GM12873 (cell line): ENCODE measurements around the gene KAZN.

Source experiments
- TF ChIP-seq, protein P1 (sequence below): IDR thresholded peaks from 2 replicates; pipeline ENCODE4 v1.5.1; 2012; ENCODE audit warnings: low read depth, mild to moderate bottlenecking, moderate library complexity, low read length, control low read depth; ENCODE audit not compliant: insufficient read depth; ENCODE audit errors: missing control alignments

KAZN gene

GRCh38 chr1:14914351-14914988, 316.0 kb downstream of the KAZN start:
- TF ChIP-seq, protein P1, sequence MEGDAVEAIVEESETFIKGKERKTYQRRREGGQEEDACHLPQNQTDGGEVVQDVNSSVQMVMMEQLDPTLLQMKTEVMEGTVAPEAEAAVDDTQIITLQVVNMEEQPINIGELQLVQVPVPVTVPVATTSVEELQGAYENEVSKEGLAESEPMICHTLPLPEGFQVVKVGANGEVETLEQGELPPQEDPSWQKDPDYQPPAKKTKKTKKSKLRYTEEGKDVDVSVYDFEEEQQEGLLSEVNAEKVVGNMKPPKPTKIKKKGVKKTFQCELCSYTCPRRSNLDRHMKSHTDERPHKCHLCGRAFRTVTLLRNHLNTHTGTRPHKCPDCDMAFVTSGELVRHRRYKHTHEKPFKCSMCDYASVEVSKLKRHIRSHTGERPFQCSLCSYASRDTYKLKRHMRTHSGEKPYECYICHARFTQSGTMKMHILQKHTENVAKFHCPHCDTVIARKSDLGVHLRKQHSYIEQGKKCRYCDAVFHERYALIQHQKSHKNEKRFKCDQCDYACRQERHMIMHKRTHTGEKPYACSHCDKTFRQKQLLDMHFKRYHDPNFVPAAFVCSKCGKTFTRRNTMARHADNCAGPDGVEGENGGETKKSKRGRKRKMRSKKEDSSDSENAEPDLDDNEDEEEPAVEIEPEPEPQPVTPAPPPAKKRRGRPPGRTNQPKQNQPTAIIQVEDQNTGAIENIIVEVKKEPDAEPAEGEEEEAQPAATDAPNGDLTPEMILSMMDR, result no peak

- TF ChIP-seq, protein P1, result peak; percentile 98
Measured at GRCh38 chr1:14915356-14916054, 317.0 kb downstream of the KAZN start.

DNA sequence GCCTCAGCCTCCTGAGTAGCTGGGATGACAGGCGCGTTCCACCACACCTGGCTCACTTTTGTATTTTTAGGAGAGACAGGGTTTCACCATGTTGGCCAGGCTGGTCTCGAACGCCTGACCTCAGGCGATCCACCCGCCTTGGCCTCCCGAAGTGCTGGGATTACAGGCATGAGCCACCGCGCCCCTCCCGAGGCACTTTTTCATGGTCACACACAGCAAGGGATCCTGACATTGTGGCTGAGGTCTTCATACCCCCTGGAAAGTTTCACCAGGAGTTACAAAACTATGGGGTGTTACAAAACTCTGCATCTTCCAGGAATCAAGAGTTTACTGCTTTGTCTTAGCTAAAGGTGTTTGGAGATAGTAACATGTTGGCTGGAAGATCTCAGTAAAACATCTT, 320.8 kb downstream of the KAZN start:
- TF ChIP-seq, protein P1, result no peak

DNA sequence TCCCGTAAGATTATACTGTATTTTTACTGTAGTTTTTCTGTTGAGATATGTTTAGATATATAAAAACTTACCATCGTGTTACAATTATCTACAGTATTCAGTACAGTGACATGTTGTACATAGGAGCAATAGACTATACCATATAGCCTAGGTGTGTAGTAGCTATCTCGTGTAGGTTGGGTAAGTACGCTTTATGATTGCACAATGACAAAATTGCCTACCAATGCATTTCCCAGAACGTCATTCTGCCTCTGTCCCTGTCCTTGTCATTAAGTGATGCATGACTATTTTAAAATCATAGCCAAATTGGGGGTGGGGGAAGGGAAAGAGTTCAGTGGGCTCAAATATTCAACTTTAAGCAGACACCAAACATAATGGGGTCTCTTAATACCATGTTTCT, 321.3 kb downstream of the KAZN start:
- TF ChIP-seq, protein P1, result no peak

DNA sequence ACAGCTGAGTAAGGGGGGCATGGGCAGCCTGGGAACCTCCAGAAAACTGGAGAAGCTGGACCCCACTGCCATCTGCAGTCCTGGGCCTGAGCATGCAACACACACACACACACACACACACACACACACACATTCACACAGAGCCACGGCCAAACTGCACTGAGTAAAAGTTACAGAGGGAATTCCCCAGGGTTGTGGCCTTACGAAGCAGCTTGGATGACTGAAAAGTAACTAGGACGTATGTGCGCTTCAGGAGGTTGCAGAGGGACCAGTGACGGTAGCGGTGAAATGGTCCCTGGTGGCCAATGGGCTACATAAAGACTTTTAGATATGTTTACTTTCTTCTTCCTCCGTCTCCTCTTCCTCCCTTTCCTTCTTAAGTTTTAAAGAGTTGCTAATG, 322.6 kb downstream of the KAZN start:
- TF ChIP-seq, protein P1, result no peak

DNA sequence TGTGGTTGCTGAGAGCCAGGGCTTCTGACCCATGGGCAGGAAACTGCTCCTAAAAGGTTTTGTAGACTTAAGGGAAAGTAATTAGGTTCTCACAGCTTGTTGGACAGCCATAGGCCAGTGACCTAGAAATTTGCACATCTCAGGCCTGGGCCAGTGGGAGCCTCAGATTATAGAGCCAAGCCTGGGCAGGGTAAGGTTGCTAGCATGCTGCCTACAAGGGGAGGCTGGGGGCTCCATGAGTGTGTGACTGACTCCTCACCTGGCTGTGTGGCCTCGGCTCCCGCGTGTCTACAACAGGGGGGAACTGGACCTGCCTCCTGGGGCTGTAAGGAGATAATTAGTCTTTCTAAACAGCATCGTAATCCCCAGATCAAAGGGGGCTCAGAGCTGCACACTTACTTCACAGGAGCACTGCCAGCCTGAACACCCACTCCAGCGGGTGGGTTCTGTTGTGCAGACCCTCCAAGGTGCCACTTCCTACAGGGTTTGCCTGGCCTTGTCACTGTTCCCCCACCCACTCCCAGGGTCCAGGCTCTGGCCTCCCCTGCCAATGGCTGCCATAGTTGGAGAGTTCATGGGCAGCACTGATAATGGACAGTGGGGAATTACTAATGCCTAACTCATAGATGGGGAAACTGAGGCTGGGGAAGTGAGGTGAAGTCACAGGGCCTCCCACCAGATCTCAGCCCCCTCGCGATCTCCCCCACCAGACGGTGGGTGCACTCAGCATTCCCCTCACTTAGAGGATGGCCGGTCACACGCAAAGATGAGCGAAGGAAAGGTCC, 324.6 kb downstream of the KAZN start:
- TF ChIP-seq, protein P1, result no peak
